HCT116 (cell line): ENCODE data around the gene VIPR2. TPM values are rescaled to one million over a fixed set of nuclear protein-coding genes. Genes with fewer than 3 reads are reported as not detected.

Experiments used
- ATAC-seq: fragments of 200-7000 bp; cut with Tn5 transposase; 2 replicates; pipeline ENCODE4 v1.9.1; 2020; ENCODE audit warnings: mild to moderate bottlenecking, moderate library complexity
- BruUV-seq: library from RNA; stranded (reverse); fragments of 400-500 nt; replicated peaks from 2 replicates; lab custom pipeline; 2021; lab: Mats Ljungman, UMichigan
- CTCF ChIA-PET: fragments of 300-600 bp; sonication (Branson Sonifier 250); formaldehyde crosslinking; loops from one replicate; lab custom pipeline; 2021; ENCODE audit warnings: antibody characterized with exemption; lab: Charles Lee
- POLR2A ChIA-PET: fragments of 300-600, 350-600 bp; sonication (Branson Sonifier 250); formaldehyde crosslinking; loops from one replicate; lab custom pipeline; 2021; ENCODE audit warnings: antibody characterized with exemption; lab: Charles Lee
- RAD21 ChIA-PET, 2 experiments: fragments of 300-600 bp; sonication (Branson Sonifier 250); formaldehyde crosslinking; loops; one replicate each; lab custom pipeline; 2023; ENCODE audit warnings: low total read pairs in 2 of 2; ENCODE audit not compliant: uncharacterized antibody in 2 of 2, unreplicated experiment in 2 of 2, low non-redundant PET in 1 of 2; lab: Charles Lee
- DNase-seq: peaks from one replicate; pipeline ENCODE4 v3.0.0-alpha.2; 2010; ENCODE audit warnings: low read depth, low spot score
- H2AFZ ChIP-seq: fragments of 200-600 bp; shearing (Covaris generic), sonication (generic); 2 replicates; pipeline ENCODE4 v1.6.1; 2017; ENCODE audit warnings: low read depth, mixed run types, mixed read lengths, antibody characterized with exemption, low read length; ENCODE audit not compliant: poor library complexity, severe bottlenecking
- H3K27ac ChIP-seq: 2 replicates; pipeline ENCODE4 v1.5.1; 2012; ENCODE audit warnings: low read depth, low read length
- H3K27me3 ChIP-seq: fragments of 200-600 bp; sonication (generic); 2 replicates; pipeline ENCODE4 v1.6.1; 2016; ENCODE audit warnings: mixed run types, low read length, mixed read lengths; ENCODE audit not compliant: insufficient read depth
- H3K36me3 ChIP-seq, 2 experiments: fragments of 200-500 bp in 1 of 2; fragments of 200-600 bp in 1 of 2; sonication (Bioruptor generic) in 1 of 2; sonication (generic) in 1 of 2; 2 replicates each; pipeline versions ENCODE4 v1.5.1 to v1.6.1; 2014 to 2016; ENCODE audit warnings: low read length in 2 of 2, inconsistent platforms in 1 of 2, mixed read lengths in 1 of 2, mixed run types in 1 of 2; ENCODE audit not compliant: insufficient read depth in 2 of 2, control insufficient read depth in 1 of 2
- H3K4me1 ChIP-seq, 2 experiments: fragments of 200-600 bp in 1 of 2; sonication (generic) in 1 of 2; 2 replicates each; pipeline versions ENCODE4 v1.5.1 to v1.6.1; 2012 to 2017; ENCODE audit warnings: low read length in 2 of 2, inconsistent platforms in 1 of 2, mild to moderate bottlenecking in 1 of 2, mixed read lengths in 1 of 2, mixed run types in 1 of 2, moderate library complexity in 1 of 2; ENCODE audit not compliant: insufficient read depth in 2 of 2, control insufficient read depth in 1 of 2
- H3K4me2 ChIP-seq: fragments of 200-600 bp; sonication (generic); 2 replicates; pipeline ENCODE4 v1.6.1; 2017; ENCODE audit warnings: mixed run types, low read length, mixed read lengths
- H3K4me3 ChIP-seq, 2 experiments: fragments of 200-600 bp in 1 of 2; sonication (generic) in 1 of 2; replicated peaks in 1 of 2; 2 replicates each; pipeline ENCODE4 v1.5.1; 2011 to 2016; ENCODE audit warnings: low read length in 2 of 2, control low read depth in 1 of 2, low read depth in 1 of 2, mild to moderate bottlenecking in 1 of 2, mixed read lengths in 1 of 2, mixed run types in 1 of 2
- H3K79me2 ChIP-seq: fragments of 200-600 bp; sonication (generic); 2 replicates; pipeline ENCODE4 v1.6.1; 2017; ENCODE audit warnings: mild to moderate bottlenecking, mixed run types, low read length, moderate library complexity, mixed read lengths; ENCODE audit not compliant: insufficient read depth
- H3K9ac ChIP-seq: fragments of 200-600 bp; sonication (generic); 2 replicates; pipeline ENCODE4 v1.6.1; 2016; ENCODE audit warnings: low read length, mixed read lengths
- H3K9me2 ChIP-seq: fragments of 200-600 bp; sonication (generic), shearing (Covaris generic); 2 replicates; pipeline ENCODE4 v1.6.1; 2017; ENCODE audit warnings: mixed run types, mild to moderate bottlenecking, moderate library complexity; ENCODE audit not compliant: insufficient read depth
- H3K9me3 ChIP-seq, 2 experiments: fragments of 200-500 bp in 1 of 2; fragments of 200-600 bp in 1 of 2; sonication (Bioruptor generic) in 1 of 2; sonication (generic) in 1 of 2; 2 replicates each; pipeline ENCODE4 v1.6.1; 2014 to 2017; ENCODE audit warnings: low read length in 2 of 2, mixed read lengths in 2 of 2, inconsistent platforms in 1 of 2, low read depth in 1 of 2, mild to moderate bottlenecking in 1 of 2, mixed run types in 1 of 2, moderate library complexity in 1 of 2; ENCODE audit not compliant: control insufficient read depth in 1 of 2, insufficient read depth in 1 of 2
- H4K20me1 ChIP-seq: fragments of 200-600 bp; sonication (generic), shearing (Covaris generic); 2 replicates; pipeline ENCODE4 v1.6.1; 2017; ENCODE audit warnings: mixed run types, mild to moderate bottlenecking, moderate library complexity; ENCODE audit not compliant: insufficient read depth
- CBX3 ChIP-seq: IDR thresholded peaks from 2 replicates; pipeline ENCODE4 v1.6.1; 2012; ENCODE audit warnings: low read depth
- CEBPB ChIP-seq: IDR thresholded peaks from 2 replicates; pipeline ENCODE4 v1.6.1; 2012; ENCODE audit warnings: low read depth
- CTCF ChIP-seq, 3 experiments: fragments of 200-600 bp in 1 of 3; sonication (generic) in 1 of 3; IDR thresholded peaks in 2 of 3; conservative IDR thresholded peaks in 1 of 3; 2 replicates each; pipeline ENCODE4 v1.5.1; 2012 to 2017; ENCODE audit warnings: low read depth in 2 of 3, low read length in 2 of 3, antibody characterized with exemption in 1 of 3, borderline replicate concordance in 1 of 3, control low read depth in 1 of 3, mild to moderate bottlenecking in 1 of 3, mixed read lengths in 1 of 3, mixed run types in 1 of 3, moderate library complexity in 1 of 3; ENCODE audit not compliant: insufficient read depth in 1 of 3
- FOSL1 ChIP-seq: IDR thresholded peaks from 2 replicates; pipeline ENCODE4 v1.6.1; 2012; ENCODE audit warnings: low read depth
- JUND ChIP-seq: IDR thresholded peaks from 2 replicates; pipeline ENCODE4 v1.6.1; 2012
- POLR2A ChIP-seq: IDR thresholded peaks from 2 replicates; pipeline ENCODE4 v1.7.0; 2011; ENCODE audit warnings: borderline replicate concordance; ENCODE audit not compliant: insufficient read depth, insufficient read length; ENCODE audit errors: extremely low read depth
- POLR2AphosphoS5 ChIP-seq: IDR thresholded peaks from 2 replicates; pipeline ENCODE4 v1.6.1; 2011; ENCODE audit warnings: mild to moderate bottlenecking, low read depth, low read length, moderate library complexity
- RAD21 ChIP-seq: IDR thresholded peaks from 2 replicates; pipeline ENCODE4 v1.6.1; 2012; ENCODE audit warnings: low read depth, mild to moderate bottlenecking
- REST ChIP-seq: IDR thresholded peaks from 2 replicates; pipeline ENCODE4 v1.6.1; 2012; ENCODE audit warnings: low read depth
- SP1 ChIP-seq: IDR thresholded peaks from 2 replicates; pipeline ENCODE4 v1.6.1; 2012; ENCODE audit warnings: low read depth
- YY1 ChIP-seq: IDR thresholded peaks from 2 replicates; pipeline ENCODE4 v1.6.1; 2011; ENCODE audit warnings: low read length, low read depth, moderate library complexity, mild to moderate bottlenecking; ENCODE audit not compliant: insufficient replicate concordance; ENCODE audit errors: extremely low read depth
- ZBTB33 ChIP-seq: IDR thresholded peaks from 2 replicates; pipeline ENCODE4 v1.6.1; 2011; ENCODE audit warnings: mild to moderate bottlenecking, low read length, moderate library complexity; ENCODE audit not compliant: insufficient replicate concordance; ENCODE audit errors: extremely low read depth
- intact Hi-C: fragments of 100-400 bp; cut with micrococcal nuclease; formaldehyde crosslinking; loops from 2 replicates; pipeline ENCODE4 v1.10.0; 2022
- total RNA-seq: library from RNA; stranded (reverse); gene quantifications from one replicate; pipeline ENCODE4 v1.2.1, GENCODE V29; 2021; ENCODE audit not compliant: unreplicated experiment

The VIPR2 gene
- total RNA-seq, 1 experiment from 2014 or later, result 0.10 TPM

GRCh38 chr7:159020987-159021386 lies 123.7 kb downstream of the VIPR2 start:
- no peaks in the 10 kb centered on the region for H3K36me3 ChIP-seq
- peak overlapping the region; percentile 58 for H3K4me2 ChIP-seq
- H3K9me2 ChIP-seq, result no peaks in the 10 kb centered on the region
- H3K27me3 ChIP-seq, result no peaks in the 10 kb centered on the region
- no peak overlapping the region for H3K9ac ChIP-seq
- H3K27ac ChIP-seq, result no peak overlapping the region
- no peak overlapping the region for H3K4me3 ChIP-seq
- H3K79me2 ChIP-seq, result no peaks in the 10 kb centered on the region
- peak; percentile 9 for TF ChIP-seq YY1
- peak; percentile 45 for TF ChIP-seq POLR2A
- TF ChIP-seq CBX3, result no peak
- TF ChIP-seq POLR2AphosphoS5, result peak; percentile 77
- TF ChIP-seq CTCF (IDR thresholded peaks at IDR 0.05 in 2 of 3, conservative IDR thresholded peaks at IDR 0.05 in 1 of 3; ENCODE audit: borderline replicate concordance in 1 of 3, insufficient read depth in 1 of 3, low read depth in 2 of 3, low read length in 2 of 3), result peak; percentile 24 to 65 (median 38); a peak in 4 of 6 replicates
- peak overlapping the region; percentile 80 for H2AFZ ChIP-seq
- peak; percentile 99 for ATAC-seq
- no peaks in the 10 kb centered on the region for H3K9me3 ChIP-seq
- RAD21 ChIA-PET, result no interaction called here
- no TSS peak for BruUV-seq
- peak; percentile 70 for DNase-seq
- peaks cover 6 to 9% of the 10 kb centered on the region in 2 experiments; a peak in 3 of 4 replicates for H3K4me1 ChIP-seq
- no peaks in the 10 kb centered on the region for H4K20me1 ChIP-seq
- POLR2A ChIA-PET, result no interaction called here
- CTCF ChIA-PET, result no interaction called here
- intact Hi-C loops, result no loop called here

- DNase-seq (no peak), ATAC-seq (no peak)
- ChIA-PET POLR2A (interaction anchor here (0.9 kb wide), 1 partner anchor 12 kb away, joined by 3 read pairs; no protein-coding TSS in a partner anchor), CTCF (no interaction called here), RAD21 (no interaction called here)
- H2AFZ ChIP-seq, result no peak overlapping the region
- H3K4me2 ChIP-seq, result no peak overlapping the region
- no peaks in the 10 kb centered on the region for H3K9me2 ChIP-seq
- no peaks in the 10 kb centered on the region for H3K9me3 ChIP-seq
- H3K27ac ChIP-seq, result no peak overlapping the region
- no peaks in the 10 kb centered on the region for H3K36me3 ChIP-seq
- no peaks in the 10 kb centered on the region for H3K27me3 ChIP-seq
- H3K79me2 ChIP-seq, result no peaks in the 10 kb centered on the region
- H4K20me1 ChIP-seq, result no peaks in the 10 kb centered on the region
- no peak overlapping the region for H3K4me3 ChIP-seq
- intact Hi-C loops, result no loop called here
- BruUV-seq, result no TSS peak
- H3K4me1 ChIP-seq, result peaks cover 6 to 9% of the 10 kb centered on the region in 2 experiments; a peak in 3 of 4 replicates
- H3K9ac ChIP-seq, result no peak overlapping the region
- TF ChIP-seq FOSL1, result no peak
- TF ChIP-seq RAD21, result no peak
- no peak for TF ChIP-seq ZBTB33
- TF ChIP-seq SP1, result no peak
- no peak for TF ChIP-seq REST
- no peak for TF ChIP-seq JUND
- TF ChIP-seq CEBPB, result no peak
Observed at GRCh38 chr7:159019111-159019510, 125.6 kb downstream of the VIPR2 start.
